GM15510 (cell line): Measurements from ENCODE around the gene HILPDA.

Source experiments
- POLR2A ChIP-seq: IDR thresholded peaks from 3 replicates; pipeline ENCODE4 v1.6.1; 2011; ENCODE audit warnings: borderline replicate concordance; ENCODE audit not compliant: insufficient read length; ENCODE audit errors: extremely low read depth

The HILPDA gene

GRCh38 chr7:128447941-128448564 lies 7.6 kb upstream of the HILPDA start:
- no peak for TF ChIP-seq POLR2A

DNA sequence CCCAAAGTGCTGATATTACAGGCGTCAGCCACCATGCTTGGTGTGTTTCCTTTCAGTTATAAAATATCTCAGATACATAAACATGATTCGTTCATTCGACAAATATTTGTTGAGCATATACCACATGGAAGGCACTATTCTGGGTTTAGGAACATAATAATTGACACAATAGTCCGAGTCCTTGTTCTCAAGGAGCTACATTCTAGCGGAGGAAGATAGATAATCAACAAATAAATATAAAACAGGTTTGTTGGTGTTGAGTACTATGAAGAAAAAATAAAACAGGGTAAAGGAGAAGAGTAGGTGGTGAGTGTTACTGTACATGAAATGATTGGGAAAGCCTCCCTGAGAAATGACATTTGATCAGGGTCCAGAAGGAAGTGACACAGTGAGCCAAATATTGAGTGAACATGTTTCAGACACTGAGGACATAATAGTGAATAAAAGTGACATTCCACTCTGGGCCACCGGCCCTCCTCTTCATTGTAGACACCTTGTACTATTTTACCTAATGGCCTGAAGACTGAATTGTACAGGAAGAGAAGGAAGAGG lies 6.9 kb upstream of the HILPDA start:
- no peak for TF ChIP-seq POLR2A

DNA sequence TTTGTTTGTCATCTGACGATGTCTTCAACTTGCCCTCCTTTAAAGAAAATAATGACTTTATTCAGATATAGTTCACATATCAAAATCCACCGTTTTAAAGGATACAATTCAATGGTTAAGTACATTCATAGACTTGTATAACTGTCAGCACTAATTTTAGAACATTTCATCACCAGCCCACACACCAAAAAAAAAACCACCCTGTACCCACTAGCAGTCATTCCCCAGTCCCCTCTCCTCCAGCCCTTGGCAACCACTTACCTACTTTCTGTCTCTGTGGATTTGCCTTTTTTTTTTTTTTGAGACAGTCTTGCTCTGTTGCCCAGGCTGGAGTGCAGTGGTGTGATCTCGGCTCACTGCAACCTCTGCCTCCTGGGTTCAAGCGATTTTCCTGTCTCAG lies 5.3 kb upstream of the HILPDA start:
- TF ChIP-seq POLR2A, result no peak

DNA sequence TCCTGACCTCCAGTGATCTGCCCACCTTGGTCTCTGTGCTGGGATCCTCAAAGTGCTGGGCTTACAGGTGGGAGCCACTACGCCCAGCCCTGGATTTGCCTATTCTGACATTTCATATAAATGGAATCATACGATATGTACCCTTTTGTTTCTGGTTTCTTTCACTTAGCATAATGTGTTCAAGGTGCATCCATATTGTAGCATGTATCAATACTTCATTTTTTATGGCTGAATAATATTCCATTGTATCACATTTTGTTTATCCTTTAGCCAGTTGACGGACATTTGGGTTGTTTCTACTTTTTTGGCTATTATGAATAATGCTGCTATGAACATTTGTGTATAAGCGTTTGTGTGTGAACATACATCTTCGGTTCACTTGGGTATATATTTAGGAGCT lies 4.8 kb upstream of the HILPDA start:
- TF ChIP-seq POLR2A, result no peak

DNA sequence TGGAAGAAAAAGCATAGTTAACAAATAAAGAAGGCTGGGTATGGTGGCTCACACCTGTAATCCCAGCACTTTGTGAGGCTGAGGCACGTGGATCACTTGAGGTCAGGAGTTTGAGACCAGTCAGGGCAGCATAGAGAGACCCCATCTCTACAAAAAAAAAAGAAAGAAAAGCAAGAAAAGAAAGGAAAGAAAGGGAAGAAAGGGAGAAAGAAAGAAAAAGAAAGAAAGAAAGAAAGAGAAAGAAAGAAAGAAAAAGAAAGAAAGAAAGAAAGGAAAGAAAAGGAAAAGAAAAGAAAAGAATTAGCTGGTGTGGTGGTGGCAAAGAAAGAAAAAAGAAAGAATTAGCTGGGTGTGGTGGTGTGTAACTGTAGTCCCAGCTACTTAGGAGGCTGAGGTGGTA lies 3.1 kb upstream of the HILPDA start:
- TF ChIP-seq POLR2A, result no peak

DNA sequence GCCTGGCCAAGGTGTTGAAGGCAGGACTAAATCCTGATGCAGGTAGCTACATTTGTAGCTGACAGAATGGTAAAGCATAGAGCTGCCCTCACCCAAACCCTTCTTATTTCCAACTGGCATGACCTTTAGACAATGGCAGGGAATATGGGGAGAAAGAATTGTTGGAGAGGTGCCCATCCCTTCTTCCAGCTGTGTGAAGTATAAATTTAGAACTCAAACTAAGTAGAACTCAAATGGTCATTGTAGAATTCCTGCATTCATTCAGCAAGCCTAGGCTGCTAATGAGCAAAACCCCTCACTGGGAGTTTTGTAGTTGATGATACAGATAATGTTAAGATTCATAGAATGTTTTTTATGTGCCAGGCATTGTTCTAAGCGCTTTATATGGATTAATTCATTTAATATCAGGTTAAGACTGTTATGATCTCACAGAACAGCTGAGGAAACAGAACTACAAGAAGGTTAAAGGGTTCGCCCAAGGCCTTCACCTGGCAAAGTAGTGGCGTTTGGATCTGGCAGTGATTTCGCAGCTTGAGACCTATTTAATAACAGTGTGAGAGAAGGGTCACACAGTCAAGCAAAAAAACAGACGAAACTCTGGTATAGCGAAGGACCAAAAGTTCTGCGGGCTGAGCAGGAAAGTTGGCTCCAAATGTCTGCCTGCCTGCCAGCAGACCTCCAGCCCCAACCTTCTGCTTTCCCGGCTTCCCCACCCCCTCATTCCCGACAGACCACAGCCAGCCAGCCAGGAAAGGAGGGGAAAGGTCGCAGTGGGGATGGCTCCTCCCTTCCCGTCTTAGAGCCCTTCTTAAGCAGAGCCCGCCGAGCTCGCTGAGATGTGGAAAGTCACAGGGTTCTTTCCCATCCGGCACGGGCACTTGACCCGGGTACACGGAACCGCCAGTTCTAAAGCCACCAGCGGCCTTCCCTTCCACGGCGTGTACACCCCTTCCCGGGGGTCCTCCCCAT lies 1.6 kb upstream of the HILPDA start:
- TF ChIP-seq POLR2A, result no peak

GRCh38 chr7:128454808-128455542 lies 703 bp upstream of the HILPDA start:
- no peak for TF ChIP-seq POLR2A

DNA sequence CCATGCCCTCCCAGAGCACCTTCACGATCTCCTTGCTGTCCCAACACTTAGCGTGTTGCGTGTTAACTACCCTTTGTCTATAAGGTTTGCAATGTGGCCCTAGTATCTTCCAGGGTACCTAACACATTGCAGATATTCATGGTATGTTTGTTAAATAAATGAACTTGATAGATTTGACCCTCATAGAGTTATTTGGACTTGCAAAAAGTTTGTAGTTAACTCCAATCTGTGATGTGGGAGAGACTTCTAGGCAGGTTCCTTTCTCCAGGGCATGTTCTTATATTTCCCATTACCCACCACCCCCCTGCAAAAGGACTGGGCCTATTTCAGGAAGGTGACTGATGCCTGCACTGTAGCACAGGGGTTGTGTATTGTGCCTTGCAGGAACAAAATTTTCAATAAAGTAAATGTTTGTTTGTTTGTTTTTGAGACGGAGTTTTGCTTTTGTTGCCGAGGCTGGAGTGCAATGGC lies 612 bp downstream of the HILPDA start:
- TF ChIP-seq POLR2A, result no peak

GRCh38 chr7:128458956-128459355 lies 3.3 kb downstream of the HILPDA start:
- TF ChIP-seq POLR2A, result no peak

DNA sequence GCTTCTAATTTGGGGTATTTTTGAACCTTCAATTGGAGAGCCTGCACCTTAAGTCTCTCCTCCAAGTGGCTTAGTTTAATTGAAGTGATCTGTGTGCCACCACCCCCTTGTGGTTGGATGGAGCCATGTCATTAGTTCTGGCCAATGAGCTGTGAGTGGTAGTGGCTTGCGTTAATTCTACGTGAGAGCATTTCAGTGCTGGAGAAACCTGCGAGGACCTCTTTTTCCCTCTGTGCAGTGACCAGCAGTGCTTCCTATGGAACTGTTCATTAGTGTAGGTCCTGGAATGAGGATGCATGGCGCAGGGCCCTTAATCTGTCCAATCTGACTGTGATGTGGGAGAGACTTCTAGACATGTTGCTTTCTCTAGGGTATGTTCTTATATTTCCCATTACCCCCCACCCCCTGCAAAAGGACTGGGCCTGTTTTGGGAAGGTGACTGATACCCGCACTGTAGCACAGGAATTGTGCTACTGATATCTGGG lies 3.8 kb downstream of the HILPDA start:
- TF ChIP-seq POLR2A, result no peak

GRCh38 chr7:128462460-128462859 lies 6.8 kb downstream of the HILPDA start:
- no peak for TF ChIP-seq POLR2A

- peak; percentile 73 for TF ChIP-seq POLR2A
These were observed 21.0 kb downstream of the HILPDA start, which contains the start of gene METTL2B for GRCh38 chr7:128476402-128477335. Gene METTL2B (plus strand): TSS chr7:128476748. CDS start chr7:128476766, 18 bp downstream.

DNA sequence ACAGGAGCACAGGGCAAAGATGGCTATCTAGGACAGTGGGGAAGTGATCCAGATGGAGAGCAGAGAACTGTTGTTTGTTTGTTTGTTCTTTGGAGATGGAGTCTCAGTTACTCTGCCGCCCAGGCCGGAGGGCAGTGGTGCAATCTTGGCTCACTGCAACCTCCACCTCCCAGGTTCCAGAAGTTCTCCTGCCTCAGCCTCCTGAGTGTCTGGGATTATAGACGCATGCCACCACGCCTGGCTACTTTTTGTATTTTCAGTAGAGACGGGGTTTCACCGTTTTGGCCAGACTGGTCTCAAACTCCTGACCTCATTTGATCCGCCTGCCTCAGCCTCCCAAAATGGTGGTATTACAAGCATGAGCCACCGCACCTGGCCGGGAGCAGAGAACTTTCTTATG lies 41.7 kb downstream of the HILPDA start:
- no peak for TF ChIP-seq POLR2A
